HEK293 (cell line): Measurements from ENCODE around the gene COIL.

Source experiments
- GLIS1 ChIP-seq: fragments of 450-650 bp; formaldehyde crosslinking; IDR thresholded peaks from 2 replicates; pipeline ENCODE4 v1.5.1; 2016; ENCODE audit warnings: missing biosample characterization, missing genetic modification characterization
- KLF10 ChIP-seq: fragments of 450-650 bp; IDR thresholded peaks from 2 replicates; pipeline ENCODE4 v1.5.1; 2018; ENCODE audit warnings: missing biosample characterization, mild to moderate bottlenecking, missing genetic modification characterization
- KLF7 ChIP-seq: fragments of 450-650 bp; formaldehyde crosslinking; IDR thresholded peaks from 2 replicates; pipeline ENCODE4 v1.5.1; 2016; ENCODE audit warnings: missing biosample characterization, missing genetic modification characterization, borderline replicate concordance
- KLF8 ChIP-seq: fragments of 450-650 bp; formaldehyde crosslinking; IDR thresholded peaks from 2 replicates; pipeline ENCODE4 v1.5.1; 2016; ENCODE audit warnings: missing biosample characterization, missing genetic modification characterization
- REPIN1 ChIP-seq: fragments of 450-650 bp; formaldehyde crosslinking; IDR thresholded peaks from 2 replicates; pipeline ENCODE4 v1.5.1; 2017; ENCODE audit warnings: missing biosample characterization, missing genetic modification characterization, low read depth
- SALL2 ChIP-seq: fragments of 450-650 bp; formaldehyde crosslinking; IDR thresholded peaks from 2 replicates; pipeline ENCODE4 v1.5.0; 2017; ENCODE audit warnings: missing biosample characterization, mild to moderate bottlenecking, missing genetic modification characterization, borderline replicate concordance
- ZBTB21 ChIP-seq: fragments of 450-650 bp; formaldehyde crosslinking; IDR thresholded peaks from 2 replicates; pipeline ENCODE4 v1.5.1; 2017; ENCODE audit warnings: missing biosample characterization, missing genetic modification characterization
- ZBTB48 ChIP-seq: fragments of 450-650 bp; formaldehyde crosslinking; IDR thresholded peaks from 2 replicates; pipeline ENCODE4 v1.5.1; 2016; ENCODE audit warnings: missing biosample characterization, missing genetic modification characterization
- ZNF16 ChIP-seq: fragments of 450-650 bp; formaldehyde crosslinking; IDR thresholded peaks from 2 replicates; pipeline ENCODE4 v1.5.1; 2016; ENCODE audit warnings: low read depth, missing biosample characterization, missing genetic modification characterization
- ZNF223 ChIP-seq: fragments of 450-650 bp; formaldehyde crosslinking; IDR thresholded peaks from 2 replicates; pipeline ENCODE4 v1.5.1; 2016; ENCODE audit warnings: missing biosample characterization, missing genetic modification characterization
- ZNF248 ChIP-seq: fragments of 450-650 bp; formaldehyde crosslinking; IDR thresholded peaks from 2 replicates; pipeline ENCODE4 v1.5.1; 2017; ENCODE audit warnings: missing biosample characterization, missing genetic modification characterization
- ZNF311 ChIP-seq: fragments of 450-650 bp; formaldehyde crosslinking; IDR thresholded peaks from 2 replicates; pipeline ENCODE4 v1.5.1; 2017; ENCODE audit warnings: missing biosample characterization, missing genetic modification characterization, borderline replicate concordance
- ZNF37A ChIP-seq: fragments of 450-650 bp; IDR thresholded peaks from 2 replicates; pipeline ENCODE4 v1.5.1; 2018; ENCODE audit warnings: missing biosample characterization, missing genetic modification characterization
- ZNF571 ChIP-seq: fragments of 450-650 bp; formaldehyde crosslinking; IDR thresholded peaks from 2 replicates; pipeline ENCODE4 v1.5.0; 2017; ENCODE audit warnings: missing biosample characterization, missing genetic modification characterization
- ZNF585B ChIP-seq: fragments of 450-650 bp; formaldehyde crosslinking; IDR thresholded peaks from 2 replicates; pipeline ENCODE4 v1.5.1; 2016; ENCODE audit warnings: missing biosample characterization, missing genetic modification characterization
- ZNF610 ChIP-seq: fragments of 450-650 bp; formaldehyde crosslinking; IDR thresholded peaks from 2 replicates; pipeline ENCODE4 v1.5.1; 2016; ENCODE audit warnings: missing biosample characterization, missing genetic modification characterization, borderline replicate concordance
- ZNF626 ChIP-seq: fragments of 450-650 bp; sonication (Bioruptor Pico); formaldehyde crosslinking; IDR thresholded peaks from 2 replicates; pipeline ENCODE4 v1.5.1; 2018; ENCODE audit warnings: missing biosample characterization, missing genetic modification characterization, inconsistent platforms
- ZNF654 ChIP-seq: fragments of 450-650 bp; formaldehyde crosslinking; IDR thresholded peaks from 2 replicates; pipeline ENCODE4 v1.5.1; 2016; ENCODE audit warnings: low read depth, missing biosample characterization, missing genetic modification characterization
- ZNF776 ChIP-seq: fragments of 450-650 bp; formaldehyde crosslinking; IDR thresholded peaks from 2 replicates; pipeline ENCODE4 v1.5.0; 2017; ENCODE audit warnings: missing biosample characterization, missing genetic modification characterization, borderline replicate concordance
- ZNF791 ChIP-seq: fragments of 450-650 bp; formaldehyde crosslinking; IDR thresholded peaks from 2 replicates; pipeline ENCODE4 v1.5.1; 2016; ENCODE audit warnings: missing biosample characterization, missing genetic modification characterization
- TF ChIP-seq, protein P1 (sequence below): fragments of 450-650 bp; formaldehyde crosslinking; IDR thresholded peaks from 2 replicates; pipeline ENCODE4 v1.5.1; 2016; ENCODE audit warnings: missing biosample characterization, missing genetic modification characterization
- TF ChIP-seq, protein P2 (sequence below): fragments of 450-650 bp; formaldehyde crosslinking; IDR thresholded peaks from 2 replicates; pipeline ENCODE4; 2016; ENCODE audit warnings: missing biosample characterization, missing genetic modification characterization
- TF ChIP-seq, protein P3 (sequence below): fragments of 450-650 bp; formaldehyde crosslinking; IDR thresholded peaks from 2 replicates; pipeline ENCODE4 v1.5.1; 2016; ENCODE audit warnings: missing biosample characterization, missing genetic modification characterization
- TF ChIP-seq, protein P4 (sequence below): fragments of 450-650 bp; formaldehyde crosslinking; IDR thresholded peaks from 2 replicates; pipeline ENCODE4 v1.5.1; 2016; ENCODE audit warnings: missing biosample characterization, missing genetic modification characterization
- TF ChIP-seq, protein P5 (sequence below): fragments of 450-650 bp; formaldehyde crosslinking; optimal IDR thresholded peaks from 2 replicates; pipeline ENCODE3; 2016; ENCODE audit warnings: missing biosample characterization, mild to moderate bottlenecking, missing genetic modification characterization
- TF ChIP-seq, protein P6 (sequence below): fragments of 450-650 bp; formaldehyde crosslinking; IDR thresholded peaks from 2 replicates; pipeline ENCODE4 v1.5.1; 2016; ENCODE audit warnings: missing biosample characterization, missing genetic modification characterization
- TF ChIP-seq, protein P7 (sequence below): fragments of 450-650 bp; formaldehyde crosslinking; IDR thresholded peaks from 2 replicates; pipeline ENCODE4 v1.5.1; 2016; ENCODE audit warnings: missing biosample characterization, missing genetic modification characterization
- TF ChIP-seq, protein P8 (sequence below): fragments of 450-650 bp; formaldehyde crosslinking; IDR thresholded peaks from 2 replicates; pipeline ENCODE4 v1.5.1; 2016; ENCODE audit warnings: missing biosample characterization, missing genetic modification characterization, borderline replicate concordance

The COIL gene

DNA sequence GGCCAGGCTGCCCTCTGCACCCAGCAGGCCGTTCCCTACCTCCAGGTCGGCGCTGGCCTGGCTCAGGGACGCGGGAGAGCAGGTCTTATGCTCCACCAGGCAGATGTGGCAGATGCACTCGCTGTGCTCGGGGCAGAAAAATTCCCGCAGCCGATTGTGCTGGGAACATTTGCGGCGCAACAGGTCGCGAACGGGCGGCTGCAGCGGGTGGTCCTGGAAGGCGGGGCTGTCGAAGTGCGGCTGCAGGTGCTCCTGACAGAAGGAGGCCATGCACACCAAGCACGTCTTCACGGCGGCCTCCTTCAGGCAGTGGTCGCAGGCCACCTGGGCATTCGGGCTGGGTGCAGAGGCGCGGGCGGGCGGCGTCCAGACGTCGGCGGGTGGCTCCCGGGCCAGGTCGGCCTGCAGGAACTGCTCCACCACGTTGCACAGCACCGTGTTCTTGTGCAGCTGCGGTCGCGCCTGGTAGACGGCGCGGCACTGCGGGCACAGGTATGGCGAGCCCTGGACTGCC, 47.4 kb downstream of the COIL start (continued):
- TF ChIP-seq ZNF37A (tag by site-specific recombination) (no peak), ZNF626 (no peak), ZNF16 (tag by site-specific recombination) (no peak), ZNF223 (tag by site-specific recombination) (no peak), ZNF776 (tag by site-specific recombination) (no peak), ZBTB48 (tag by site-specific recombination) (no peak), ZBTB21 (no peak), REPIN1 (tag by site-specific recombination) (0 out of 2 replicates have a peak, but pooled peaks have one; percentile 34), GLIS1 (tag by site-specific recombination) (no peak), KLF8 (tag by site-specific recombination) (no peak), ZNF585B (tag by site-specific recombination) (peak; percentile 24; the same call in 1 of the 2 replicates), ZNF610 (0 out of 2 replicates have a peak, but pooled peaks have one; percentile 17), ZNF654 (tag by site-specific recombination) (no peak), SALL2 (no peak), KLF10 (tag by site-specific recombination) (no peak), ZNF791 (tag by site-specific recombination) (no peak), ZNF311 (tag by site-specific recombination) (no peak), KLF7 (tag by site-specific recombination) (no peak), ZNF248 (tag by site-specific recombination) (no peak), ZNF571 (no peak)
- TF ChIP-seq, protein P1, sequence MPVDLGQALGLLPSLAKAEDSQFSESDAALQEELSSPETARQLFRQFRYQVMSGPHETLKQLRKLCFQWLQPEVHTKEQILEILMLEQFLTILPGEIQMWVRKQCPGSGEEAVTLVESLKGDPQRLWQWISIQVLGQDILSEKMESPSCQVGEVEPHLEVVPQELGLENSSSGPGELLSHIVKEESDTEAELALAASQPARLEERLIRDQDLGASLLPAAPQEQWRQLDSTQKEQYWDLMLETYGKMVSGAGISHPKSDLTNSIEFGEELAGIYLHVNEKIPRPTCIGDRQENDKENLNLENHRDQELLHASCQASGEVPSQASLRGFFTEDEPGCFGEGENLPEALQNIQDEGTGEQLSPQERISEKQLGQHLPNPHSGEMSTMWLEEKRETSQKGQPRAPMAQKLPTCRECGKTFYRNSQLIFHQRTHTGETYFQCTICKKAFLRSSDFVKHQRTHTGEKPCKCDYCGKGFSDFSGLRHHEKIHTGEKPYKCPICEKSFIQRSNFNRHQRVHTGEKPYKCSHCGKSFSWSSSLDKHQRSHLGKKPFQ = no peak
- TF ChIP-seq, protein P2, sequence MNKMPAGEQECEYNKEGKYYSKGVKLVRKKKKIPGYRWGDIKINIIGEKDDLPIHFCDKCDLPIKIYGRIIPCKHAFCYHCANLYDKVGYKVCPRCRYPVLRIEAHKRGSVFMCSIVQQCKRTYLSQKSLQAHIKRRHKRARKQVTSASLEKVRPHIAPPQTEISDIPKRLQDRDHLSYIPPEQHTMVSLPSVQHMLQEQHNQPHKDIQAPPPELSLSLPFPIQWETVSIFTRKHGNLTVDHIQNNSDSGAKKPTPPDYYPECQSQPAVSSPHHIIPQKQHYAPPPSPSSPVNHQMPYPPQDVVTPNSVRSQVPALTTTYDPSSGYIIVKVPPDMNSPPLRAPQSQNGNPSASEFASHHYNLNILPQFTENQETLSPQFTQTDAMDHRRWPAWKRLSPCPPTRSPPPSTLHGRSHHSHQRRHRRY (tag by site-specific recombination) = no peak
- TF ChIP-seq, protein P3, sequence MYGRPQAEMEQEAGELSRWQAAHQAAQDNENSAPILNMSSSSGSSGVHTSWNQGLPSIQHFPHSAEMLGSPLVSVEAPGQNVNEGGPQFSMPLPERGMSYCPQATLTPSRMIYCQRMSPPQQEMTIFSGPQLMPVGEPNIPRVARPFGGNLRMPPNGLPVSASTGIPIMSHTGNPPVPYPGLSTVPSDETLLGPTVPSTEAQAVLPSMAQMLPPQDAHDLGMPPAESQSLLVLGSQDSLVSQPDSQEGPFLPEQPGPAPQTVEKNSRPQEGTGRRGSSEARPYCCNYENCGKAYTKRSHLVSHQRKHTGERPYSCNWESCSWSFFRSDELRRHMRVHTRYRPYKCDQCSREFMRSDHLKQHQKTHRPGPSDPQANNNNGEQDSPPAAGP = no peak
- TF ChIP-seq, protein P4, sequence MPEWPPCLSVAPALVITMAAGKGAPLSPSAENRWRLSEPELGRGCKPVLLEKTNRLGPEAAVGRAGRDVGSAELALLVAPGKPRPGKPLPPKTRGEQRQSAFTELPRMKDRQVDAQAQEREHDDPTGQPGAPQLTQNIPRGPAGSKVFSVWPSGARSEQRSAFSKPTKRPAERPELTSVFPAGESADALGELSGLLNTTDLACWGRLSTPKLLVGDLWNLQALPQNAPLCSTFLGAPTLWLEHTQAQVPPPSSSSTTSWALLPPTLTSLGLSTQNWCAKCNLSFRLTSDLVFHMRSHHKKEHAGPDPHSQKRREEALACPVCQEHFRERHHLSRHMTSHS = no peak
- TF ChIP-seq, protein P5, sequence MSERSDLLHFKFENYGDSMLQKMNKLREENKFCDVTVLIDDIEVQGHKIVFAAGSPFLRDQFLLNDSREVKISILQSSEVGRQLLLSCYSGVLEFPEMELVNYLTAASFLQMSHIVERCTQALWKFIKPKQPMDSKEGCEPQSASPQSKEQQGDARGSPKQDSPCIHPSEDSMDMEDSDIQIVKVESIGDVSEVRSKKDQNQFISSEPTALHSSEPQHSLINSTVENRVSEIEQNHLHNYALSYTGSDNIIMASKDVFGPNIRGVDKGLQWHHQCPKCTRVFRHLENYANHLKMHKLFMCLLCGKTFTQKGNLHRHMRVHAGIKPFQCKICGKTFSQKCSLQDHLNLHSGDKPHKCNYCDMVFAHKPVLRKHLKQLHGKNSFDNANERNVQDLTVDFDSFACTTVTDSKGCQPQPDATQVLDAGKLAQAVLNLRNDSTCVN (tag by site-specific recombination) = no peak
- TF ChIP-seq, protein P6, sequence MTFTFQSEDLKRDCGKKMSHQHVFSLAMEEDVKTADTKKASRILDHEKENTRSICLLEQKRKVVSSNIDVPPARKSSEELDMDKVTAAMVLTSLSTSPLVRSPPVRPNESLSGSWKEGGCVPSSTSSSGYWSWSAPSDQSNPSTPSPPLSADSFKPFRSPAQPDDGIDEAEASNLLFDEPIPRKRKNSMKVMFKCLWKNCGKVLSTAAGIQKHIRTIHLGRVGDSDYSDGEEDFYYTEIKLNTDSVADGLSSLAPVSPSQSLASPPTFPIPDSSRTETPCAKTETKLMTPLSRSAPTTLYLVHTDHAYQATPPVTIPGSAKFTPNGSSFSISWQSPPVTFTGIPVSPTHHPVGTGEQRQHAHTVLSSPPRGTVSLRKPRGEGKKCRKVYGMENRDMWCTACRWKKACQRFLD (tag by site-specific recombination) = no peak
- TF ChIP-seq, protein P7, sequence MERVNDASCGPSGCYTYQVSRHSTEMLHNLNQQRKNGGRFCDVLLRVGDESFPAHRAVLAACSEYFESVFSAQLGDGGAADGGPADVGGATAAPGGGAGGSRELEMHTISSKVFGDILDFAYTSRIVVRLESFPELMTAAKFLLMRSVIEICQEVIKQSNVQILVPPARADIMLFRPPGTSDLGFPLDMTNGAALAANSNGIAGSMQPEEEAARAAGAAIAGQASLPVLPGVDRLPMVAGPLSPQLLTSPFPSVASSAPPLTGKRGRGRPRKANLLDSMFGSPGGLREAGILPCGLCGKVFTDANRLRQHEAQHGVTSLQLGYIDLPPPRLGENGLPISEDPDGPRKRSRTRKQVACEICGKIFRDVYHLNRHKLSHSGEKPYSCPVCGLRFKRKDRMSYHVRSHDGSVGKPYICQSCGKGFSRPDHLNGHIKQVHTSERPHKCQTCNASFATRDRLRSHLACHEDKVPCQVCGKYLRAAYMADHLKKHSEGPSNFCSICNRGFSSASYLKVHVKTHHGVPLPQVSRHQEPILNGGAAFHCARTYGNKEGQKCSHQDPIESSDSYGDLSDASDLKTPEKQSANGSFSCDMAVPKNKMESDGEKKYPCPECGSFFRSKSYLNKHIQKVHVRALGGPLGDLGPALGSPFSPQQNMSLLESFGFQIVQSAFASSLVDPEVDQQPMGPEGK (tag by site-specific recombination) = no peak
- TF ChIP-seq, protein P8, sequence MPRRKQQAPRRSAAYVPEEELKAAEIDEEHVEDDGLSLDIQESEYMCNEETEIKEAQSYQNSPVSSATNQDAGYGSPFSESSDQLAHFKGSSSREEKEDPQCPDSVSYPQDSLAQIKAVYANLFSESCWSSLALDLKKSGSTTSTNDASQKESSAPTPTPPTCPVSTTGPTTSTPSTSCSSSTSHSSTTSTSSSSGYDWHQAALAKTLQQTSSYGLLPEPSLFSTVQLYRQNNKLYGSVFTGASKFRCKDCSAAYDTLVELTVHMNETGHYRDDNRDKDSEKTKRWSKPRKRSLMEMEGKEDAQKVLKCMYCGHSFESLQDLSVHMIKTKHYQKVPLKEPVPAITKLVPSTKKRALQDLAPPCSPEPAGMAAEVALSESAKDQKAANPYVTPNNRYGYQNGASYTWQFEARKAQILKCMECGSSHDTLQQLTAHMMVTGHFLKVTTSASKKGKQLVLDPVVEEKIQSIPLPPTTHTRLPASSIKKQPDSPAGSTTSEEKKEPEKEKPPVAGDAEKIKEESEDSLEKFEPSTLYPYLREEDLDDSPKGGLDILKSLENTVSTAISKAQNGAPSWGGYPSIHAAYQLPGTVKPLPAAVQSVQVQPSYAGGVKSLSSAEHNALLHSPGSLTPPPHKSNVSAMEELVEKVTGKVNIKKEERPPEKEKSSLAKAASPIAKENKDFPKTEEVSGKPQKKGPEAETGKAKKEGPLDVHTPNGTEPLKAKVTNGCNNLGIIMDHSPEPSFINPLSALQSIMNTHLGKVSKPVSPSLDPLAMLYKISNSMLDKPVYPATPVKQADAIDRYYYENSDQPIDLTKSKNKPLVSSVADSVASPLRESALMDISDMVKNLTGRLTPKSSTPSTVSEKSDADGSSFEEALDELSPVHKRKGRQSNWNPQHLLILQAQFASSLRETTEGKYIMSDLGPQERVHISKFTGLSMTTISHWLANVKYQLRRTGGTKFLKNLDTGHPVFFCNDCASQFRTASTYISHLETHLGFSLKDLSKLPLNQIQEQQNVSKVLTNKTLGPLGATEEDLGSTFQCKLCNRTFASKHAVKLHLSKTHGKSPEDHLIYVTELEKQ = no peak
